Coronary artery (tissue), 2 donors: ENCODE data around the gene NUP210.

Source experiments
- DNase-seq: peaks from one replicate; pipeline ENCODE4 v3.0.0-alpha.2; 2017; ENCODE audit warnings: low spot score
- H3K27ac ChIP-seq, 2 donors: fragments of 200-600 bp; sonication (generic); one replicate each; pipeline ENCODE4 v1.5.1; 2016 to 2019
- H3K4me3 ChIP-seq: fragments of 200-600 bp; sonication (generic); 2 replicates; pipeline ENCODE4 v1.5.1; 2016; ENCODE audit warnings: mild to moderate bottlenecking, moderate library complexity
- CTCF ChIP-seq: fragments of 200-600 bp; sonication (generic); IDR thresholded peaks from one replicate; pipeline ENCODE4 v1.5.1; 2019; ENCODE audit warnings: antibody characterized with exemption

Gene NUP210

GRCh38 chr3:13341229-13341905, 78.8 kb downstream of the NUP210 start:
- TF ChIP-seq CTCF = no peak
- no peak for DNase-seq
- H3K4me3 ChIP-seq = no peak overlapping the region

GRCh38 chr3:13339833-13340232, 80.3 kb downstream of the NUP210 start:
- H3K27ac ChIP-seq = no peak overlapping the region
- DNase-seq = no peak
- no peak for TF ChIP-seq CTCF
- no peak overlapping the region for H3K4me3 ChIP-seq

More at GRCh38 chr3:13341229-13341905, 78.8 kb downstream of the NUP210 start:
- no peak overlapping the region for H3K27ac ChIP-seq

- Histone ChIP-seq H3K4me3 (no peak overlapping the region), H3K27ac (no peak overlapping the region)
- DNase-seq = no peak
- TF ChIP-seq CTCF = no peak
Measured at GRCh38 chr3:13338996-13339395, 81.1 kb downstream of the NUP210 start.

GRCh38 chr3:13338231-13338630, 81.9 kb downstream of the NUP210 start:
- Histone ChIP-seq H3K4me3 (no peak overlapping the region), H3K27ac (no peak overlapping the region)
- no peak for TF ChIP-seq CTCF
- DNase-seq = no peak

- TF ChIP-seq CTCF = no peak
- H3K4me3 ChIP-seq = no peak overlapping the region
- no peak for DNase-seq
- no peak overlapping the region for H3K27ac ChIP-seq
Measured at GRCh38 chr3:13336592-13336991, 83.5 kb downstream of the NUP210 start.

GRCh38 chr3:13335503-13335902, 84.6 kb downstream of the NUP210 start:
- DNase-seq = no peak
- no peak for TF ChIP-seq CTCF
- Histone ChIP-seq H3K4me3 (no peak overlapping the region), H3K27ac (no peak overlapping the region)

GRCh38 chr3:13335059-13335458, 85.1 kb downstream of the NUP210 start:
- no peak for TF ChIP-seq CTCF
- H3K4me3 ChIP-seq = no peak overlapping the region
- H3K27ac ChIP-seq = no peak overlapping the region
- DNase-seq = no peak
